K562 (cell line): ENCODE results near the gene SERTAD4. TPM values are rescaled to one million over a fixed set of nuclear protein-coding genes. Genes with fewer than 3 reads are reported as not detected.

ENCODE experiments used
- ATAC-seq: fragments of 200-7000 bp; cut with Tn5 transposase; 3 replicates; pipeline ENCODE4 v1.9.1; 2020; ENCODE audit warnings: moderate library complexity
- BruUV-seq: library from RNA; stranded (reverse); fragments of 400-500 nt; replicated peaks from 2 replicates; lab custom pipeline; 2021; lab: Mats Ljungman, UMichigan
- CTCF ChIA-PET: fragments of 300-600 bp; formaldehyde crosslinking; extraction: SDS; loops from one replicate; lab custom pipeline; 2021; ENCODE audit warnings: low intra/inter-chr PET ratio; lab: Yijun Ruan, JAX
- POLR2A ChIA-PET: fragments of 300-600, 350-650 bp; sonication (Branson Sonifier 250); formaldehyde crosslinking; extraction: SDS; loops from one replicate; lab custom pipeline; 2021; ENCODE audit warnings: antibody characterized with exemption, inconsistent platforms; lab: Yijun Ruan, JAX
- DNase-seq, 4 experiments: peaks; one replicate each; pipeline versions ENCODE4 v3.0.0 to v3.0.0-alpha.2; 2011 to 2018; ENCODE audit warnings: low spot score in 3 of 4, mixed read lengths in 3 of 4; ENCODE audit errors: extremely low read depth in 1 of 4
- FAIRE-seq: peaks from 2 replicates; lab custom pipeline; 2011; peaks lifted over from hg19 to GRCh38; lab: Jason Lieb, UNC
- H2AFZ ChIP-seq: 2 replicates; pipeline ENCODE4 v1.6.0; 2011; ENCODE audit warnings: low read depth, low read length, control low read depth, inconsistent platforms
- H3K27ac ChIP-seq: fragments of 200-600 bp; 3 replicates; pipeline ENCODE4 v1.8.0; 2011; ENCODE audit warnings: low read depth, mild to moderate bottlenecking, control low read depth, inconsistent platforms, low read length, moderate library complexity, mixed read lengths; ENCODE audit errors: extremely low read depth
- H3K27me3 ChIP-seq, 2 experiments: fragments of 300-600 bp in 1 of 2; 2 replicates in 1 of 2; 3 replicates in 1 of 2; pipeline versions ENCODE4 v1.6.0 to v1.8.0; 2011; ENCODE audit warnings: inconsistent platforms in 2 of 2, low read length in 2 of 2, mild to moderate bottlenecking in 1 of 2, mixed read lengths in 1 of 2, moderate library complexity in 1 of 2; ENCODE audit not compliant: control insufficient read depth in 2 of 2, insufficient read depth in 2 of 2
- H3K36me3 ChIP-seq: fragments of 300-600 bp; 3 replicates; pipeline ENCODE4 v1.8.0; 2011; ENCODE audit warnings: mild to moderate bottlenecking, low read length, inconsistent platforms; ENCODE audit not compliant: control insufficient read depth, insufficient read depth
- H3K4me1 ChIP-seq, 2 experiments: fragments of 200-600 bp in 1 of 2; replicated peaks in 1 of 2; 2 replicates in 1 of 2; 3 replicates in 1 of 2; pipeline versions ENCODE4 v1.5.1 to v1.8.0; 2011; ENCODE audit warnings: inconsistent platforms in 2 of 2, low read length in 2 of 2, mild to moderate bottlenecking in 1 of 2, mixed read lengths in 1 of 2, moderate library complexity in 1 of 2; ENCODE audit not compliant: control insufficient read depth in 2 of 2, insufficient read depth in 2 of 2
- H3K4me2 ChIP-seq: 2 replicates; pipeline ENCODE4 v1.6.1; 2011; ENCODE audit warnings: low read length, control low read depth, inconsistent platforms, mixed read lengths; ENCODE audit not compliant: insufficient read depth
- H3K4me3 ChIP-seq: fragments of 200-600 bp; sonication (generic), shearing (Covaris generic); 2 replicates; pipeline ENCODE4 v1.5.1; 2016; ENCODE audit warnings: control low read depth, inconsistent platforms
- H3K79me2 ChIP-seq: fragments of 200-600 bp; 3 replicates; pipeline ENCODE4 v1.8.0; 2011; ENCODE audit warnings: low read length, inconsistent platforms; ENCODE audit not compliant: control insufficient read depth, insufficient read depth
- H3K9ac ChIP-seq, 2 experiments: 2 replicates each; pipeline versions ENCODE4 v1.6.0 to v1.6.1; 2011; ENCODE audit warnings: low read depth in 2 of 2, low read length in 2 of 2, control low read depth in 1 of 2, inconsistent platforms in 1 of 2, mild to moderate bottlenecking in 1 of 2, mixed read lengths in 1 of 2; ENCODE audit not compliant: insufficient read depth in 1 of 2
- H3K9me1 ChIP-seq: one replicate; pipeline ENCODE4 v1.6.0; 2011; ENCODE audit warnings: inconsistent platforms, mild to moderate bottlenecking, low read length, moderate library complexity; ENCODE audit not compliant: control insufficient read depth, insufficient read depth
- H3K9me3 ChIP-seq: replicated peaks from 2 replicates; pipeline ENCODE4 v1.5.1; 2011; ENCODE audit warnings: low read depth, low read length, inconsistent platforms; ENCODE audit not compliant: control insufficient read depth, insufficient read depth
- H4K20me1 ChIP-seq: replicated peaks from 2 replicates; pipeline ENCODE4 v1.6.1; 2011; ENCODE audit warnings: low read length, inconsistent platforms, mixed read lengths; ENCODE audit not compliant: control insufficient read depth, insufficient read depth
- GABPB1 ChIP-seq: sonication (generic); formaldehyde crosslinking; IDR thresholded peaks from 2 replicates; pipeline ENCODE4 v1.8.0; 2022; ENCODE audit warnings: mild to moderate bottlenecking, missing genetic modification reagents
- KDM2B ChIP-seq: fragments of 250-450 bp; sonication (Bioruptor Pico); IDR thresholded peaks from 2 replicates; pipeline ENCODE4 v1.8.0; 2021; ENCODE audit warnings: mild to moderate bottlenecking, moderate library complexity
- L3MBTL2 ChIP-seq: fragments of 450-650 bp; IDR thresholded peaks from 2 replicates; pipeline ENCODE4 v1.6.1; 2016; ENCODE audit warnings: mild to moderate bottlenecking, moderate library complexity
- PML ChIP-seq: IDR thresholded peaks from 2 replicates; pipeline ENCODE4 v1.6.1; 2012; ENCODE audit warnings: low read length, inconsistent platforms
- PPARD ChIP-seq: fragments of 250-450 bp; sonication (Bioruptor Pico); IDR thresholded peaks from 2 replicates; pipeline ENCODE4 v1.8.0; 2022; ENCODE audit warnings: inconsistent platforms, mild to moderate bottlenecking, moderate library complexity
- SMAD4 ChIP-seq: fragments of 250-450 bp; sonication (Bioruptor Pico); conservative IDR thresholded peaks from 2 replicates; pipeline ENCODE4 v1.8.0; 2021; ENCODE audit warnings: inconsistent platforms, mild to moderate bottlenecking, moderate library complexity
- SMARCE1 ChIP-seq: fragments of 450-650 bp; IDR thresholded peaks from 2 replicates; pipeline ENCODE4 v1.7.1; 2016; ENCODE audit warnings: mild to moderate bottlenecking
- TBP ChIP-seq: optimal IDR thresholded peaks from 2 replicates; pipeline ENCODE3; 2011; ENCODE audit warnings: low read depth, low read length, improper control_type of control experiment
- ZBTB7A ChIP-seq: IDR thresholded peaks from 2 replicates; pipeline ENCODE4 v1.6.1; 2011; ENCODE audit warnings: low read depth, mild to moderate bottlenecking, low read length, moderate library complexity, borderline replicate concordance; ENCODE audit not compliant: control insufficient read depth
- ZNF134 ChIP-seq: fragments of 250-450 bp; sonication (Bioruptor Pico); conservative IDR thresholded peaks from 2 replicates; pipeline ENCODE4 v1.4.0; 2020
- ZNF253 ChIP-seq: fragments of 250-450 bp; sonication (Bioruptor Pico); conservative IDR thresholded peaks from 2 replicates; pipeline ENCODE4 v1.6.1; 2021; ENCODE audit warnings: mild to moderate bottlenecking
- WGBS: fragments of 100-300 bp; shearing (Covaris generic); methylation state at CpG from one replicate; pipeline ENCODE4 v1.1.6; 2016; ENCODE audit warnings: low coverage, mixed read lengths; ENCODE audit not compliant: insufficient coverage; ENCODE audit errors: missing lambda C conversion rate; 5-methylcytosine and 5-hydroxymethylcytosine counted together
- in situ Hi-C: fragments of 300-500 bp; cut with MboI; formaldehyde crosslinking; loops from 4 replicates; pipeline ENCODE4 v1.15.0; 2018; ENCODE audit warnings: inconsistent platforms, mixed read lengths
- intact Hi-C: fragments of 100-400 bp; cut with micrococcal nuclease; formaldehyde crosslinking; loops from 2 replicates; pipeline ENCODE4 v1.14.2; 2022
- polyA plus RNA-seq, 8 experiments: library from polyadenylated mRNA; depleted of rRNA in 4 of 8; stranded (reverse) in 5 of 8; unstranded in 3 of 8; fragments of >200 nt; fragmentation: Nextera tagmentation in 2 of 8; fragmentation: Illumina TruSeq in 1 of 8; extraction: Ambion mirVana in 2 of 8; extraction: Trizol in 1 of 8; gene quantifications; 2 replicates each; pipeline versions ENCODE4 v1.2.1 to v1.2.3, GENCODE V29; 2011 to 2014; ENCODE audit warnings: inconsistent platforms in 1 of 8, missing spikeins in 1 of 8
- total RNA-seq, 7 experiments: library from RNA; depleted of rRNA in 6 of 7; stranded (reverse); fragments of >200 nt in 6 of 7; fragmentation: Illumina TruSeq in 2 of 7; extraction: Trizol in 2 of 7; gene quantifications; 2 replicates each; pipeline versions ENCODE4 v1.2.1 to v1.2.3, GENCODE V29; 2011 to 2021; ENCODE audit warnings: low replicate concordance in 1 of 7
- TF ChIP-seq, protein P1 (sequence below), 2 experiments: IDR thresholded peaks in 1 of 2; conservative IDR thresholded peaks in 1 of 2; 2 replicates each; pipeline ENCODE4 v1.6.1; 2016; ENCODE audit warnings: low read depth in 2 of 2, mild to moderate bottlenecking in 1 of 2, missing compliant biosample characterization in 1 of 2, missing genetic modification characterization in 1 of 2, moderate library complexity in 1 of 2
- TF ChIP-seq, protein P2 (sequence below): fragments of 250-450 bp; sonication (Bioruptor Pico); IDR thresholded peaks from 2 replicates; pipeline ENCODE4 v1.5.0; 2021

SERTAD4 gene
- total and polyA plus RNA-seq, 9 of the 15 experiments (the other 6 are each of a cell fraction or from before 2014, with no cell fraction given) = not detected

DNA sequence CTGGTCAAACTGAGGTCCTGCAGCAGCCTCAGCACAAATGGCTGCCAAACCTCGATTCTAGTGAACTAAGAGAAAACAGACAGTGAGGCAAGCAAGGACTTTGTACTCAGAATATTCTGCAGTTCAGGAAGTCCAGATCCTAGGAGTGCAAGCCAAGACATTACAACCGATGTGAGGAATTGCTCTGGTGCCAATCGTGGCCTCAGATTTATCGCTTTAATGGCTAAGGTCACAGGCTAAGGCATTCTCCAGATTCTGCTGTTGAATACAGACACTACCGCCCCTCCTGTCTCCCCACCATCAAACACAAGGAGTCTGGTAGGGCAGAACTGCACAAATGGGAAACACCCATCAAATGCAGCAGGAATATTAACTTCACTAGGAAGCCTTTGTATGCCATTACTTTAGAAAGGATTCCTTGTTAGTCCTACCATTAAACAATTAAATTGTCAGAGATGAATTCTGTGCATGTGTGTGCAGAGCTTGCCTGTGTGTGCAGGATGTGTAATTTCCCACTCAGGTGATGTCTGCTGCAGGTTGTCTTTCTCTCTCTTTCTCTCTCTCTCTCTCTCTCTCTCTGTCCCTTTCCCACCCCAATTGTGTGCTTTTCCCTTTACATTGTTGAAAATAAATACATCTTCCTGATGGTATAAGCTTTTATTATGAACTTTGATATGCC lies 9.2 kb upstream of the SERTAD4 start:
- intact Hi-C loops = no loop called here
- CTCF ChIA-PET = interaction anchor here (0.7 kb wide), 1 partner anchor 10 kb away, joined by 3 read pairs; no protein-coding TSS in a partner anchor
- H3K9ac ChIP-seq = no peak overlapping the region

DNA sequence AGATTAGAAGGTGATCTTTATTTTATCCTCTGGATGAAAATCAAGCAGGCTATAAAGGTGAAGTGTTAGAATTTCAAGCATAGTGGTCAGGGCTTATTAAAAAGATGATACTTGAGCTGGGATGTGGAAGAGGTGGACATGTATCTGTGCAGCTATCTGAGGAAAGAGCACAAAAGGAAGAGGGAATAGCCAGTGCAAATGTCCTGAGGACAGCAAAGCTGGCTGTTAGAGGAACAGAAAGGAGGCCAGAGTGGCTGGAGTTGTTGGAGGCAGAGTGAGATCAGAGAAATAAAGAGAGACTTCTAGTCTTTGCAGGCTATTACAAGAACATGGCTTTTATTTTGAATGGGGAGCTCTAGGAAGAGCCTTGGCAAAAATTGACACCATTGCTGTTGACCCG lies 4.4 kb upstream of the SERTAD4 start:
- ChIA-PET POLR2A (no interaction called here), CTCF (no interaction called here)
- no peak overlapping the region for H3K4me3 ChIP-seq
- H3K9me1 ChIP-seq = no peaks in the 10 kb centered on the region
- H3K9me3 ChIP-seq = no peaks in the 10 kb centered on the region
- no peak overlapping the region for H3K27ac ChIP-seq
- H3K79me2 ChIP-seq = no peaks in the 10 kb centered on the region
- no peak for DNase-seq
- H3K4me2 ChIP-seq = no peak overlapping the region
- H3K27me3 ChIP-seq = peaks cover 3 to 4% of the 10 kb centered on the region in 2 experiments
- BruUV-seq = no TSS peak
- H2AFZ ChIP-seq = no peak overlapping the region
- no peak for ATAC-seq
- no peak overlapping the region for H3K9ac ChIP-seq
- no peaks in the 10 kb centered on the region for H3K36me3 ChIP-seq
- FAIRE-seq = no peak
- peaks cover 0 to 8% of the 10 kb centered on the region in 2 experiments; a peak in 3 of 5 replicates for H3K4me1 ChIP-seq
- 0% methylated on average over 1 of the region's 1 CpG for WGBS
- intact Hi-C loops = no loop called here
- in situ Hi-C loops = no loop called here
- H4K20me1 ChIP-seq = no peaks in the 10 kb centered on the region
- TF ChIP-seq PML (no peak), ZBTB7A (no peak), TBP (no peak), ZNF253 (CRISPR knock-in tag) (no peak), PPARD (CRISPR knock-in tag) (no peak), SMAD4 (no peak), KDM2B (CRISPR knock-in tag) (no peak), L3MBTL2 (no peak), GABPB1 (no peak), SMARCE1 (no peak)
- TF ChIP-seq, protein P1, sequence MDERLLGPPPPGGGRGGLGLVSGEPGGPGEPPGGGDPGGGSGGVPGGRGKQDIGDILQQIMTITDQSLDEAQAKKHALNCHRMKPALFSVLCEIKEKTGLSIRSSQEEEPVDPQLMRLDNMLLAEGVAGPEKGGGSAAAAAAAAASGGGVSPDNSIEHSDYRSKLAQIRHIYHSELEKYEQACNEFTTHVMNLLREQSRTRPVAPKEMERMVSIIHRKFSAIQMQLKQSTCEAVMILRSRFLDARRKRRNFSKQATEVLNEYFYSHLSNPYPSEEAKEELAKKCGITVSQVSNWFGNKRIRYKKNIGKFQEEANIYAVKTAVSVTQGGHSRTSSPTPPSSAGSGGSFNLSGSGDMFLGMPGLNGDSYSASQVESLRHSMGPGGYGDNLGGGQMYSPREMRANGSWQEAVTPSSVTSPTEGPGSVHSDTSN (CRISPR knock-in tag; IDR thresholded peaks at IDR 0.05; ENCODE audit: low read depth) = no peak
- TF ChIP-seq, protein P1 (tag; conservative IDR thresholded peaks at IDR 0.05; ENCODE audit: low read depth) = no peak

More for the DNA sequence above, 9.2 kb upstream of the SERTAD4 start:
- Histone ChIP-seq H3K9me1 (no peaks in the 10 kb centered on the region), H3K27me3 (no peaks in the 10 kb centered on the region), H3K27ac (no peak overlapping the region), H2AFZ (no peak overlapping the region), H3K36me3 (no peaks in the 10 kb centered on the region), H3K4me1 (no peaks in the 10 kb centered on the region), H3K79me2 (no peaks in the 10 kb centered on the region), H4K20me1 (no peaks in the 10 kb centered on the region), H3K4me2 (no peak overlapping the region), H3K4me3 (no peak overlapping the region), H3K9me3 (no peaks in the 10 kb centered on the region)
- no TSS peak for BruUV-seq
- in situ Hi-C loops = no loop called here
- POLR2A ChIA-PET = no interaction called here
- WGBS = 1% methylated on average over 5 of the region's 5 CpGs
- TF ChIP-seq, protein P2, sequence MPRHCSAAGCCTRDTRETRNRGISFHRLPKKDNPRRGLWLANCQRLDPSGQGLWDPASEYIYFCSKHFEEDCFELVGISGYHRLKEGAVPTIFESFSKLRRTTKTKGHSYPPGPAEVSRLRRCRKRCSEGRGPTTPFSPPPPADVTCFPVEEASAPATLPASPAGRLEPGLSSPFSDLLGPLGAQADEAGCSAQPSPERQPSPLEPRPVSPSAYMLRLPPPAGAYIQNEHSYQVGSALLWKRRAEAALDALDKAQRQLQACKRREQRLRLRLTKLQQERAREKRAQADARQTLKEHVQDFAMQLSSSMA (CRISPR knock-in tag) = no peak
- TF ChIP-seq ZNF134 = no peak
- ATAC-seq (no peak), FAIRE-seq (no peak), DNase-seq (no peak)
